ENCODE results near the gene SUPT3H.
A peak's percentile ranks its signal among the peaks of the same experiment; 100 is the strongest.

The SUPT3H gene

DNA sequence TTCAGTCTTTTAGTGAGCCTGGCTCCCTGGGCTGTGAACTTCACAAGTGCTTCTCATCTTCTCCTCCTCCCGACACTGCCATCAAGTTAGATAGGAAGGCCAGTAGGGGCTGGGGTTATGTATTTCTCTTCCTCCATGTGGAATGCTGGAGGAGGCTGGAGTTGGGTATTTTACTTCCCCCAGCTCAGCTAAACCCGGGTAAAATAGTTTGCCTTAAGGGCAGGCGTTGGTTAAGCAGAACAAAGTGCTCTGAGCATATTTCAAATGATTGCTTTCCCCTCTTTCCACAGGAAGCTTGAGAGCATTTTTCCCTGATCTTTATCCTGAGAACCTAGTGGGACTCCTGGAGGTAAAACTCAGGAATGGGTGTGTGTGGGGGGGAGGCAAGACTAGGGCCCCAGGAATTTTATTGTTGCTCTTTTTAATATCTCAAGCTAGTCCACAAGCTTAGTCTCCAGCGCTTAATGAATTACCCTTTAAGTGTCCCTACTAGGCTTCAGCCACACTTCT, 16.9 kb upstream of the SUPT3H start:
- H3K9ac ChIP-seq (ENCODE audit: low read depth in 1 of 2, low read length in 2 of 2) = no peak overlapping the region
- no peaks in the 10 kb centered on the region for H3K36me3 ChIP-seq (ENCODE audit: control insufficient read depth in 2 of 2, insufficient read depth in 2 of 2, low read length in 2 of 2)
- H3K27me3 ChIP-seq (ENCODE audit: control insufficient read depth in 2 of 2, insufficient read depth in 2 of 2, low read length in 2 of 2) = peaks cover 0 to 3% of the 10 kb centered on the region in 2 donors
- no peak overlapping the region for H3K4me3 ChIP-seq (ENCODE audit: low read length in 2 of 2)
- no peaks in the 10 kb centered on the region for H3K9me3 ChIP-seq (ENCODE audit: control insufficient read depth in 2 of 2, low read length in 2 of 2)
- no peaks in the 10 kb centered on the region for H3K4me1 ChIP-seq (ENCODE audit: control insufficient read depth in 2 of 2, insufficient read depth in 2 of 2, low read length in 2 of 2)
- H3K27ac ChIP-seq (ENCODE audit: low read depth in 2 of 2, low read length in 2 of 2) = no peak overlapping the region

DNA sequence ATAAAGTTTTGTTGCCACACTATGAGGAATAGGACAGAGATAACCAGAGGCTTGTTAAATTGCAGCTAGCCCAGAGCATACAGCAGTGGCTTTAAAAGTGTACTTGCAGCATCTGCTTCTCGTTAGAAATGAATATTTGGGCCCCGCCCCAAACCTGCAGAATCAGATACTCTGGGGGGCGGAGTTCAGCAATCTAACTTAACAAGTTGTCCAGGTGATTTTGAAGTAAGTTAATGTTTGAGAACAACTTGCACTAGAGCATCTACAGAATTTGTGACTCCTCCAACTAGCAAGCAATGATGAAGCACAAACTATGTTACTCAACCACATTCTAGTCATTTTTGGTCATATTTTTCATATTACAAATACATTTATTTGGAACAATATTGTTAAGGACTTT, 10.6 kb upstream of the SUPT3H start:
- H3K4me3 ChIP-seq (ENCODE audit: low read length in 2 of 2) = no peak overlapping the region
- no peaks in the 10 kb centered on the region for H3K9me3 ChIP-seq (ENCODE audit: control insufficient read depth in 2 of 2, low read length in 2 of 2)
- no peak overlapping the region for H3K9ac ChIP-seq (ENCODE audit: low read depth in 1 of 2, low read length in 2 of 2)
- no peaks in the 10 kb centered on the region for H3K4me1 ChIP-seq (ENCODE audit: control insufficient read depth in 2 of 2, insufficient read depth in 2 of 2, low read length in 2 of 2)
- no peak overlapping the region for H3K27ac ChIP-seq (ENCODE audit: low read depth in 2 of 2, low read length in 2 of 2)
- H3K27me3 ChIP-seq (ENCODE audit: control insufficient read depth in 2 of 2, insufficient read depth in 2 of 2, low read length in 2 of 2) = no peaks in the 10 kb centered on the region
- H3K36me3 ChIP-seq (ENCODE audit: control insufficient read depth in 2 of 2, insufficient read depth in 2 of 2, low read length in 2 of 2) = no peaks in the 10 kb centered on the region

DNA sequence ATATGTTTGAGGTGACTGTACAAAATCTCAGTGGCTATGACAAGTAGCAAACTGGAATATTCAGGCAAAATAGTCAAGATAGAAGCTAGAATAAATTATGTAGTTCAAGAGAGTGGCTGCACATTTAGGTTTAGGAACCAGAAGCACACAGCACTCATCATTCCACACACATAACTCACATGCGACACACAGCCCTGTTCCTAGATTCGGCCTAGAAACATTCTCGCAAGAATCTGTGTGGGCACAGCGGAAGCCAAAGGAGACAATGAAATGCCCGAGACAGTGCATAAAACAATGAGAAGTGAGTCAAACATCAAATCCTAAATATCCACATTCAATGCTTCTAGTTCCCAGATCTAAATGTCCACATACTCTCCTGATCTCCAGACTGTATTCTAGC, 9.5 kb upstream of the SUPT3H start:
- no peaks in the 10 kb centered on the region for H3K4me1 ChIP-seq (ENCODE audit: control insufficient read depth in 2 of 2, insufficient read depth in 2 of 2, low read length in 2 of 2)
- no peaks in the 10 kb centered on the region for H3K27me3 ChIP-seq (ENCODE audit: control insufficient read depth in 2 of 2, insufficient read depth in 2 of 2, low read length in 2 of 2)
- no peak overlapping the region for H3K27ac ChIP-seq (ENCODE audit: low read depth in 2 of 2, low read length in 2 of 2)
- H3K9ac ChIP-seq (ENCODE audit: low read depth in 1 of 2, low read length in 2 of 2) = no peak overlapping the region
- H3K36me3 ChIP-seq (ENCODE audit: control insufficient read depth in 2 of 2, insufficient read depth in 2 of 2, low read length in 2 of 2) = no peaks in the 10 kb centered on the region
- no peaks in the 10 kb centered on the region for H3K9me3 ChIP-seq (ENCODE audit: control insufficient read depth in 2 of 2, low read length in 2 of 2)
- no peak overlapping the region for H3K4me3 ChIP-seq (ENCODE audit: low read length in 2 of 2)

DNA sequence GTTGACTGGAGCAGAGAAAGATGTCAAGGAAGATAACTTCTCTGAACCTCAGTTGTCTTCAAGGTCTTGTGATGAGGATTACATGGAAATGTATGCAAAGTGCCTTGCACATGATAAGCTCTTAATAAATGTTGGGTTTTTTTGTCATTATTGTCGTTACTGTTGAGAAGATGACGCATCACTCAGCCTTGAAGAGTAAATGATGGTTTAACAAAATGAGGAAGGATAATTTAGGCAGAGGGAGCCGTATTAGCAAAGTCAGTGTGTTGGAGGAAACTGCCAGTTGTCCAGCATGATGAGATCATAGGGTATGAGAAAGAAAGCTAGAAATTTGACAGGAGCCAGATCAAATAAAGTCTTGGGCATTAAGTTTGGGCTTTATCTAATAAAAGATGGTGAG, 8.8 kb upstream of the SUPT3H start:
- Histone ChIP-seq H3K4me1 (ENCODE audit: control insufficient read depth in 2 of 2, insufficient read depth in 2 of 2, low read length in 2 of 2) (no peaks in the 10 kb centered on the region), H3K27me3 (ENCODE audit: control insufficient read depth in 2 of 2, insufficient read depth in 2 of 2, low read length in 2 of 2) (no peaks in the 10 kb centered on the region), H3K4me3 (ENCODE audit: low read length in 2 of 2) (no peak overlapping the region), H3K36me3 (ENCODE audit: control insufficient read depth in 2 of 2, insufficient read depth in 2 of 2, low read length in 2 of 2) (no peaks in the 10 kb centered on the region), H3K27ac (ENCODE audit: low read depth in 2 of 2, low read length in 2 of 2) (no peak overlapping the region), H3K9me3 (ENCODE audit: control insufficient read depth in 2 of 2, low read length in 2 of 2) (no peaks in the 10 kb centered on the region), H3K9ac (ENCODE audit: low read depth in 1 of 2, low read length in 2 of 2) (no peak overlapping the region)

DNA sequence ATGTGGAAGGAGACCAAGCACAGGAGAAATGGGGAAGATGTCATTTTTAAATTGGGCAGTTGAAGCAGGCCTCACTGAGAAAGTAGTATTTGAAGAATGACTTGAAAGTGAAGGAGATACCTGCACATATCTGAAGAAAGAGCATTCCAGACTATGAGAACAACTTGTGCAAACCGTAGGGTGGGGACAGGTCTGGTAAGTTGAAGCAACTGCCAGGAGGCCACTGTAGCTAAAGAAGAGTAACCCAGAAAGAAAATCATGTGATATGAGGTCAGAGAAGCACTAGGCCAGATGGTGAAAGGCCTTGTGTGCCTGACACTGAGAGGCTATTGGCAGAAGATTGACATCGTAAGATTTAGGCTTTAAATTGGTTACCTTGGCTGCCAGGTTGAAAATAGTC, 4.7 kb upstream of the SUPT3H start:
- Histone ChIP-seq H3K27me3 (ENCODE audit: control insufficient read depth in 2 of 2, insufficient read depth in 2 of 2, low read length in 2 of 2) (no peaks in the 10 kb centered on the region), H3K9me3 (ENCODE audit: control insufficient read depth in 2 of 2, low read length in 2 of 2) (no peaks in the 10 kb centered on the region), H3K4me1 (ENCODE audit: control insufficient read depth in 2 of 2, insufficient read depth in 2 of 2, low read length in 2 of 2) (no peaks in the 10 kb centered on the region), H3K27ac (ENCODE audit: low read depth in 2 of 2, low read length in 2 of 2) (no peak overlapping the region), H3K4me3 (ENCODE audit: low read length in 2 of 2) (no peak overlapping the region), H3K36me3 (ENCODE audit: control insufficient read depth in 2 of 2, insufficient read depth in 2 of 2, low read length in 2 of 2) (no peaks in the 10 kb centered on the region), H3K9ac (ENCODE audit: low read depth in 1 of 2, low read length in 2 of 2) (no peak overlapping the region)

DNA sequence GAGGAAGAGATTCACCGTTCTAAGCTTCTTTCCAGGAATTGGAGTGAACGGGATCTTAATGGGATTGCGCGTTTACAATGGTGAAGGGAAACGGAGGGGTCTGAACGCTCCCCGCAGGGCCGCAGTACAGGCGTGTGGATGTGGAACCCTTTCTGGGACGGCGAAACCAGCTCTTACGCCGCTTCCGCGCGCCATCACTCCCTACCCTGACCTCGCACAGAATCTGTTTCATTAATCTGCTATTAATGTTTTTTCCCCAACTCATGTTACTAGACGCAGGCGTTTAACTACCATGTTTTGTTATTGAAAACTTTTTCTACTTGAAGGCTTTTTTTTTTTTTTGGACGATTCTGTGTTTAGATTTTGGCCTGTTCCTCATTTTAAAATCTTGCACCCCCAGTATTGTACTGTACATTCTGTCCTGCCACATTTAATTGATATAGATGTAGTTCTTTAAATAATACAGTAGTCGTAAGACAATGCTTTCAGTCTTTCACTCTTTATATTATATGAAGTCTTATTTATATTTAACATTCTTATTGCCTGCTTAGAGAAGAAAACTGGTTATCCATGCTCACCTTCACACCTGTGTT, 696 bp upstream of the SUPT3H start:
- peak overlapping the region; percentile 77 to 90 for H3K9ac ChIP-seq (ENCODE audit: low read depth in 1 of 2, low read length in 2 of 2)
- H3K36me3 ChIP-seq (ENCODE audit: control insufficient read depth in 2 of 2, insufficient read depth in 2 of 2, low read length in 2 of 2) = no peaks in the 10 kb centered on the region
- H3K4me3 ChIP-seq (ENCODE audit: low read length in 2 of 2) = peak overlapping the region; percentile 72 to 88
- peak overlapping the region; percentile 97 for H3K27ac ChIP-seq (ENCODE audit: low read depth in 2 of 2, low read length in 2 of 2)
- no peaks in the 10 kb centered on the region for H3K27me3 ChIP-seq (ENCODE audit: control insufficient read depth in 2 of 2, insufficient read depth in 2 of 2, low read length in 2 of 2)
- H3K4me1 ChIP-seq (ENCODE audit: control insufficient read depth in 2 of 2, insufficient read depth in 2 of 2, low read length in 2 of 2) = no peaks in the 10 kb centered on the region
- H3K9me3 ChIP-seq (ENCODE audit: control insufficient read depth in 2 of 2, low read length in 2 of 2) = no peaks in the 10 kb centered on the region

DNA sequence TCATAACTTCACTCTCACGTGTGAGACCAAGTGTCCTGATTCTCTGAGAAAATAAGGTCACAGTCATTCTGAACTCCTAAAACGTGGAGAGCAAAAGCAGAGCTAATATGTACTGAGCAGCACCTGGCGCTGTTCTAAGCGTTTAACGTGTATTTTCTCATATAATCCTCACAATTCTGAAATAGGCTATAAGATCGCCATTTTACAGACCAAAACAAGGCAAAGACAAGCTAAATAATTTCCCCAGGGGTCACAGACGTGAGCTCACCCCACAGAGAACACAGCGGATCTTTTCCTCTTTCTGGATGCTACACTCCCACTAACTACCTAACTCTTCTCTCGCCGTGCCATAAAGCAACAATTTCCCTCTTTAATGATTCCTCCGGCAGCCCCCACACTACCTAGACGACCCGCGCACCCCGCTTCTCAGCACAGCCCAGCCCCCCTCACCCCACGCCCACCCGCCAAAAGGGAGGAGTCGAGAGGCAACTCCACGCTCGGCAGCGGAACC, 636 bp downstream of the SUPT3H start:
- Histone ChIP-seq H3K9me3 (ENCODE audit: control insufficient read depth in 2 of 2, low read length in 2 of 2) (no peaks in the 10 kb centered on the region), H3K9ac (ENCODE audit: low read depth in 1 of 2, low read length in 2 of 2) (peak overlapping the region; percentile 77 to 90), H3K27ac (ENCODE audit: low read depth in 2 of 2, low read length in 2 of 2) (peak overlapping the region; percentile 97), H3K4me1 (ENCODE audit: control insufficient read depth in 2 of 2, insufficient read depth in 2 of 2, low read length in 2 of 2) (no peaks in the 10 kb centered on the region), H3K4me3 (ENCODE audit: low read length in 2 of 2) (peak overlapping the region; percentile 72 to 88), H3K36me3 (ENCODE audit: control insufficient read depth in 2 of 2, insufficient read depth in 2 of 2, low read length in 2 of 2) (no peaks in the 10 kb centered on the region), H3K27me3 (ENCODE audit: control insufficient read depth in 2 of 2, insufficient read depth in 2 of 2, low read length in 2 of 2) (no peaks in the 10 kb centered on the region)

DNA sequence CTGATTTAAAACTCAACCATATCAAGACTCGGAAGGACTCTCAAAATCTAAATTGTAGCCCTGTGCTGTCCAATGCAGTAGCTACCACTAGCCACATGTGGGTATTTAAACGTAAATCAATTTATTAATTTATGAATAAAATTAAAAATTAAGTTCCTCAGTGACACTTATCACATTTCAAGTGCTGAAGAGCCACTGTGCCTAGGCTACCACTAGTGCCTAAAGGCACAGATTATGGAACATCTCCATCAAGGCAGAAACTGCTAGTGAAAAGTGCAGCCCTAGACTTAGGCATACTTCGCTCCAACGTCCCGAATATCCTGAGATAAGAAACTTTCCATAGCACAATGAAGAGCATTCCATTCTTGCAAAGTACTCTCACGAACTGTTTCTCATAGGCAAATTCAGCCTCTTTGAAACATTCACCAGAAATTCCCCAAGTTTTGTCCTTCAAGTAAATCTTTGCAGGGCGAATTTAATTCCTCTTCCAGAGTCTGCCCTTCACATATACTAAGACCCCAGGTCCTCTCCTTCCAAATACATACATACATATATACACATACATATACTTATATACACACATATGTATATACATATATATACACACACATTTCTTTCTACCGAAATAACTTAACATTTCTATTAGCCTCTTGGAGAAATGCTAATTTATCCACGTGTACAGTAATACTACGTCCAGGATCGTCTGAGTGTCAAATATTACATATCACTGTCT, 1.3 kb downstream of the SUPT3H start:
- peak overlapping the region; percentile 72 to 88 for H3K4me3 ChIP-seq (ENCODE audit: low read length in 2 of 2)
- peak overlapping the region; percentile 97 for H3K27ac ChIP-seq (ENCODE audit: low read depth in 2 of 2, low read length in 2 of 2)
- H3K27me3 ChIP-seq (ENCODE audit: control insufficient read depth in 2 of 2, insufficient read depth in 2 of 2, low read length in 2 of 2) = no peaks in the 10 kb centered on the region
- H3K9ac ChIP-seq (ENCODE audit: low read depth in 1 of 2, low read length in 2 of 2) = peak overlapping the region; percentile 77 to 90
- no peaks in the 10 kb centered on the region for H3K9me3 ChIP-seq (ENCODE audit: control insufficient read depth in 2 of 2, low read length in 2 of 2)
- no peaks in the 10 kb centered on the region for H3K4me1 ChIP-seq (ENCODE audit: control insufficient read depth in 2 of 2, insufficient read depth in 2 of 2, low read length in 2 of 2)
- H3K36me3 ChIP-seq (ENCODE audit: control insufficient read depth in 2 of 2, insufficient read depth in 2 of 2, low read length in 2 of 2) = no peaks in the 10 kb centered on the region

DNA sequence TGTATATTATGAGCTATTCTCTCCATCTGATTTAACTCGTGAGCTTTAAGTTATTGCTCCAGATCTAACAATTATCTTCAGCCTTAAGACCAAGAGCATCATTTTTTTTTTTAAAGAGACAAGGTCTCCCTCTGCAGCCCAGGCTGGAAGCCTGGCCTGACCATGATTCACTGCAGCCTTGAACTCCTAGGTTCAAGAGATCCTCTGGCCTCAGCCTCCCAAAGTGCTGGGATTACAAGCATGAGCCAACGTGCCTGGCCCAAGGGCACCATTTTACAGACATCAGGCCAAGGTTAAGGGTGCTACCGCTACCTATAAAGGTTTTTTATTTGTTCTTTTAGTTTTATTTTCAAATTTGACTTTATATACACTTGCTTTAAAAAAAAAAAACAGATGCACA, 2.3 kb downstream of the SUPT3H start:
- H3K9me3 ChIP-seq (ENCODE audit: control insufficient read depth in 2 of 2, low read length in 2 of 2) = no peaks in the 10 kb centered on the region
- H3K36me3 ChIP-seq (ENCODE audit: control insufficient read depth in 2 of 2, insufficient read depth in 2 of 2, low read length in 2 of 2) = no peaks in the 10 kb centered on the region
- no peak overlapping the region for H3K27ac ChIP-seq (ENCODE audit: low read depth in 2 of 2, low read length in 2 of 2)
- no peak overlapping the region for H3K4me3 ChIP-seq (ENCODE audit: low read length in 2 of 2)
- no peaks in the 10 kb centered on the region for H3K27me3 ChIP-seq (ENCODE audit: control insufficient read depth in 2 of 2, insufficient read depth in 2 of 2, low read length in 2 of 2)
- H3K4me1 ChIP-seq (ENCODE audit: control insufficient read depth in 2 of 2, insufficient read depth in 2 of 2, low read length in 2 of 2) = no peaks in the 10 kb centered on the region
- no peak overlapping the region for H3K9ac ChIP-seq (ENCODE audit: low read depth in 1 of 2, low read length in 2 of 2)

DNA sequence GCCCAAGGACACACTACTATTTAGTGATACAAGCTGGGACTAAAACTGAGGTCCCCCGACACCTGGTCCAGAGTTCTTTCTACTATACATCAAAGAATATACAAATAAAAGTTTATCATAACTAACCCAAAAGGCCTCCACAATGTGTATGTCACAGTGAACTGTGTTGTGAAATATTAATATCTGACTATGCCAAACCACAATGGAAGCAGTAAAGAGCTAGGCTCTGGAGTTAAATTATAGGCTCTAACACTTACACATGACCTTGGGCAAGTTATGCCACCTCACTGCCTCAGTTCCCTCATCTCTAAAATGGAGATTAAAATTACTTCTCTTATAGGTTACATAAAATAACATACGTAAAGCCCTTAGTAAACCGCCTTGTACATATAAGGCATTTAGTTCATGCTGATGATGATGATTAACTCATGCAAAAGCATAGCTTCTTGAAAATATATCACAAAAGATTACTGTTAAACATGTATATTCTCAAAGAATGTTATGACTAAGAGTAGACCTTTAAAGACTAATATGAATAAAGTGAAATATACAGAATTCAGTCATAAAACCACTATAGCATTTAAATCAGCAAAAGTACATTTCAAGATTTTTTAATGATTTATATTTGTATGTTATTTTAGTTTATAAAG, 5.7 kb downstream of the SUPT3H start:
- H3K36me3 ChIP-seq (ENCODE audit: control insufficient read depth in 2 of 2, insufficient read depth in 2 of 2, low read length in 2 of 2) = no peaks in the 10 kb centered on the region
- no peaks in the 10 kb centered on the region for H3K4me1 ChIP-seq (ENCODE audit: control insufficient read depth in 2 of 2, insufficient read depth in 2 of 2, low read length in 2 of 2)
- no peaks in the 10 kb centered on the region for H3K27me3 ChIP-seq (ENCODE audit: control insufficient read depth in 2 of 2, insufficient read depth in 2 of 2, low read length in 2 of 2)
- no peak overlapping the region for H3K9ac ChIP-seq (ENCODE audit: low read depth in 1 of 2, low read length in 2 of 2)
- no peak overlapping the region for H3K4me3 ChIP-seq (ENCODE audit: low read length in 2 of 2)
- H3K27ac ChIP-seq (ENCODE audit: low read depth in 2 of 2, low read length in 2 of 2) = no peak overlapping the region
- H3K9me3 ChIP-seq (ENCODE audit: control insufficient read depth in 2 of 2, low read length in 2 of 2) = no peaks in the 10 kb centered on the region
